Gastroesophageal sphincter (tissue), 2 donors: Measurements from ENCODE around the gene THRB.

Source experiments
- EP300 ChIP-seq: sonication (generic); formaldehyde crosslinking; IDR thresholded peaks from one replicate; pipeline ENCODE4 v1.6.1; 2017; ENCODE audit warnings: antibody characterized with exemption, mild to moderate bottlenecking
- POLR2AphosphoS5 ChIP-seq: sonication (generic); formaldehyde crosslinking; IDR thresholded peaks from one replicate; pipeline ENCODE4 v1.6.1; 2017; ENCODE audit warnings: antibody characterized with exemption

GRCh38 chr3:24390169-24391130, 104.2 kb downstream of the THRB start:
- TF ChIP-seq EP300 (no peak), POLR2AphosphoS5 (no peak)
